Liver (tissue), 3 donors: ENCODE results near the gene STAB1.

Experiments used
- GABPA ChIP-seq, 2 donors: IDR thresholded peaks in 1 of 2; conservative IDR thresholded peaks in 1 of 2; 2 replicates each; pipeline ENCODE4 v1.6.1; 2016; ENCODE audit warnings: antibody characterized with exemption in 2 of 2, mild to moderate bottlenecking in 1 of 2, moderate library complexity in 1 of 2
- HNF4G ChIP-seq: IDR thresholded peaks from 2 replicates; pipeline ENCODE4 v1.6.1; 2016; ENCODE audit warnings: antibody characterized with exemption
- JUND ChIP-seq, 2 donors: IDR thresholded peaks; 2 replicates each; pipeline ENCODE4 v1.6.1; 2016; ENCODE audit warnings: antibody characterized with exemption in 2 of 2
- RAD21 ChIP-seq, 2 donors: IDR thresholded peaks; 2 replicates each; pipeline ENCODE4 v1.6.1; 2016; ENCODE audit warnings: antibody characterized with exemption in 2 of 2, mild to moderate bottlenecking in 2 of 2
- RXRA ChIP-seq, 2 donors: IDR thresholded peaks; 2 replicates each; pipeline ENCODE4 v1.6.1; 2017 to 2018; ENCODE audit warnings: antibody characterized with exemption in 2 of 2, mild to moderate bottlenecking in 1 of 2
- SP1 ChIP-seq: IDR thresholded peaks from 2 replicates; pipeline ENCODE4 v1.6.1; 2018; ENCODE audit warnings: antibody characterized with exemption, mild to moderate bottlenecking
- TAF1 ChIP-seq: conservative IDR thresholded peaks from 2 replicates; pipeline ENCODE4 v1.6.1; 2016; ENCODE audit warnings: antibody characterized with exemption, mild to moderate bottlenecking
- YY1 ChIP-seq: IDR thresholded peaks from 2 replicates; pipeline ENCODE4 v1.6.1; 2016; ENCODE audit warnings: antibody characterized with exemption, mild to moderate bottlenecking
- TF ChIP-seq, protein P1 (sequence below): fragments of 150-350 bp; IDR thresholded peaks from 2 replicates; pipeline ENCODE4 v1.5.1; 2017; ENCODE audit warnings: improper control_type of control experiment, low read depth, low read length; ENCODE audit not compliant: missing input control
- TF ChIP-seq, protein P2 (sequence below): IDR thresholded peaks from 2 replicates; pipeline ENCODE4 v1.6.1; 2016; ENCODE audit warnings: antibody characterized with exemption
- TF ChIP-seq, protein P3 (sequence below): IDR thresholded peaks from 2 replicates; pipeline ENCODE4 v1.6.1; 2016; ENCODE audit warnings: antibody characterized with exemption, mild to moderate bottlenecking
- TF ChIP-seq, protein P4 (sequence below): IDR thresholded peaks from 2 replicates; pipeline ENCODE4 v1.6.1; 2016; ENCODE audit warnings: antibody characterized with exemption
- donor health status: healthy.
- donor health status: healthy.

DNA sequence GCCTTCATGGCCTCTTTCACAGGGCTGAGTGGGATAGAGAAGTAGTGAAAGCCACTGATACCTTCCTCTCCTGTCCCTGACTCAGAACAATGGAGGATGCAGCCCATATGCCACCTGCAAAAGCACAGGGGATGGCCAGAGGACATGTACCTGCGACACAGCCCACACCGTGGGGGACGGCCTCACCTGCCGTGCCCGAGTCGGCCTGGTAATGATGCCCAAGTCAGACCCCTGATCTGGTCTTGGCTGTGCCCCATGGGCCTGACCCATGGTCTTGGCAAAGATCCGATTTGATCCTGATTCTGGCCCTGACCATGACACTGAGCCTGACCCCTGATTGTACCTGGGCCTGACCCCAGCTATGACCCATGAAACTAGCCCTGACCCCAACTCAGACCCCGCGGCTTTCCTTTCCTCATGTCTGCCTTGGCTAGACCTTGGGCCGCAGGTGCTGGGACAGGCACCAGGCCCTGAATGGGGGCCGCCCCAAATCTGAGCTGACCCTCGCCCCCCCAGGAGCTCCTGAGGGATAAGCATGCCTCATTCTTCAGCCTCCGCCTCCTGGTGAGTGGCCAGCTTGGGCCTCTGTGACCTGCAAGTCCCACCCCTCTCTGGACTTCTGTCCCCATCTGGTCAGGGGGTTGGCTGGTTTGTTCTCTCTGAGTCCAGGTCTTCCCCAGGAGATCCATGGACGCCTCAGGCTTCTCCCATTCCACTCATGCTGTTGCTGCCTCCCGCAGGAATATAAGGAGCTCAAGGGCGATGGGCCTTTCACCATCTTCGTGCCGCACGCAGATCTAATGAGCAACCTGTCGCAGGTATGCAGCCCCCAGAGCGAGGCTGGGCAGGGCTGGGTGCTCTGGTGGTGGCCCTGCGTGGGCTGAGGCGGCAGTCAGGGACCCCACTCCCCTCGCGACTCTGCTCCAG lies 22.9 kb downstream of the STAB1 start:
- TF ChIP-seq RXRA (IDR thresholded peaks at IDR 0.05) = no peak
- TF ChIP-seq RAD21 (IDR thresholded peaks at IDR 0.05) = no peak
- TF ChIP-seq, protein P1, sequence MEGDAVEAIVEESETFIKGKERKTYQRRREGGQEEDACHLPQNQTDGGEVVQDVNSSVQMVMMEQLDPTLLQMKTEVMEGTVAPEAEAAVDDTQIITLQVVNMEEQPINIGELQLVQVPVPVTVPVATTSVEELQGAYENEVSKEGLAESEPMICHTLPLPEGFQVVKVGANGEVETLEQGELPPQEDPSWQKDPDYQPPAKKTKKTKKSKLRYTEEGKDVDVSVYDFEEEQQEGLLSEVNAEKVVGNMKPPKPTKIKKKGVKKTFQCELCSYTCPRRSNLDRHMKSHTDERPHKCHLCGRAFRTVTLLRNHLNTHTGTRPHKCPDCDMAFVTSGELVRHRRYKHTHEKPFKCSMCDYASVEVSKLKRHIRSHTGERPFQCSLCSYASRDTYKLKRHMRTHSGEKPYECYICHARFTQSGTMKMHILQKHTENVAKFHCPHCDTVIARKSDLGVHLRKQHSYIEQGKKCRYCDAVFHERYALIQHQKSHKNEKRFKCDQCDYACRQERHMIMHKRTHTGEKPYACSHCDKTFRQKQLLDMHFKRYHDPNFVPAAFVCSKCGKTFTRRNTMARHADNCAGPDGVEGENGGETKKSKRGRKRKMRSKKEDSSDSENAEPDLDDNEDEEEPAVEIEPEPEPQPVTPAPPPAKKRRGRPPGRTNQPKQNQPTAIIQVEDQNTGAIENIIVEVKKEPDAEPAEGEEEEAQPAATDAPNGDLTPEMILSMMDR = no peak
- TF ChIP-seq GABPA (IDR thresholded peaks at IDR 0.05 in 1 of 2, conservative IDR thresholded peaks at IDR 0.05 in 1 of 2) = no peak
- TF ChIP-seq SP1 = no peak
- no peak for TF ChIP-seq HNF4G
- TF ChIP-seq, protein P2, sequence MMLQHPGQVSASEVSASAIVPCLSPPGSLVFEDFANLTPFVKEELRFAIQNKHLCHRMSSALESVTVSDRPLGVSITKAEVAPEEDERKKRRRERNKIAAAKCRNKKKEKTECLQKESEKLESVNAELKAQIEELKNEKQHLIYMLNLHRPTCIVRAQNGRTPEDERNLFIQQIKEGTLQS = no peak
- TF ChIP-seq YY1 = no peak
- no peak for TF ChIP-seq JUND (IDR thresholded peaks at IDR 0.05)
- TF ChIP-seq, protein P3, sequence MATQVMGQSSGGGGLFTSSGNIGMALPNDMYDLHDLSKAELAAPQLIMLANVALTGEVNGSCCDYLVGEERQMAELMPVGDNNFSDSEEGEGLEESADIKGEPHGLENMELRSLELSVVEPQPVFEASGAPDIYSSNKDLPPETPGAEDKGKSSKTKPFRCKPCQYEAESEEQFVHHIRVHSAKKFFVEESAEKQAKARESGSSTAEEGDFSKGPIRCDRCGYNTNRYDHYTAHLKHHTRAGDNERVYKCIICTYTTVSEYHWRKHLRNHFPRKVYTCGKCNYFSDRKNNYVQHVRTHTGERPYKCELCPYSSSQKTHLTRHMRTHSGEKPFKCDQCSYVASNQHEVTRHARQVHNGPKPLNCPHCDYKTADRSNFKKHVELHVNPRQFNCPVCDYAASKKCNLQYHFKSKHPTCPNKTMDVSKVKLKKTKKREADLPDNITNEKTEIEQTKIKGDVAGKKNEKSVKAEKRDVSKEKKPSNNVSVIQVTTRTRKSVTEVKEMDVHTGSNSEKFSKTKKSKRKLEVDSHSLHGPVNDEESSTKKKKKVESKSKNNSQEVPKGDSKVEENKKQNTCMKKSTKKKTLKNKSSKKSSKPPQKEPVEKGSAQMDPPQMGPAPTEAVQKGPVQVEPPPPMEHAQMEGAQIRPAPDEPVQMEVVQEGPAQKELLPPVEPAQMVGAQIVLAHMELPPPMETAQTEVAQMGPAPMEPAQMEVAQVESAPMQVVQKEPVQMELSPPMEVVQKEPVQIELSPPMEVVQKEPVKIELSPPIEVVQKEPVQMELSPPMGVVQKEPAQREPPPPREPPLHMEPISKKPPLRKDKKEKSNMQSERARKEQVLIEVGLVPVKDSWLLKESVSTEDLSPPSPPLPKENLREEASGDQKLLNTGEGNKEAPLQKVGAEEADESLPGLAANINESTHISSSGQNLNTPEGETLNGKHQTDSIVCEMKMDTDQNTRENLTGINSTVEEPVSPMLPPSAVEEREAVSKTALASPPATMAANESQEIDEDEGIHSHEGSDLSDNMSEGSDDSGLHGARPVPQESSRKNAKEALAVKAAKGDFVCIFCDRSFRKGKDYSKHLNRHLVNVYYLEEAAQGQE = no peak
- TF ChIP-seq, protein P4, sequence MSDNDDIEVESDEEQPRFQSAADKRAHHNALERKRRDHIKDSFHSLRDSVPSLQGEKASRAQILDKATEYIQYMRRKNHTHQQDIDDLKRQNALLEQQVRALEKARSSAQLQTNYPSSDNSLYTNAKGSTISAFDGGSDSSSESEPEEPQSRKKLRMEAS = no peak
- TF ChIP-seq TAF1 = no peak
